Bladder microvascular endothelial cell (primary cell): ENCODE results near the gene TSSK6. TPM values are rescaled to one million over a fixed set of nuclear protein-coding genes. Genes with fewer than 3 reads are reported as not detected.

Source experiments
- total RNA-seq: library from RNA; depleted of rRNA; stranded (reverse); fragments of >200 nt; gene quantifications from 2 replicates; pipeline ENCODE4 v1.2.3, GENCODE V29; 2014

Gene TSSK6
- 1.0 and 1.3 TPM in 2 replicates for total RNA-seq

GRCh38 chr19:19514881-19515641 lies at the start of gene TSSK6:
TSSK6 (minus strand) TSS chr19:19515548; CDS start chr19:19515427, 121 bp downstream.

GRCh38 chr19:19538061-19538784 lies 22.9 kb upstream of the TSSK6 start, which contains the start of gene CILP2:
CILP2 (plus strand) TSS chr19:19538265; CDS start chr19:19538350, 85 bp downstream.

DNA sequence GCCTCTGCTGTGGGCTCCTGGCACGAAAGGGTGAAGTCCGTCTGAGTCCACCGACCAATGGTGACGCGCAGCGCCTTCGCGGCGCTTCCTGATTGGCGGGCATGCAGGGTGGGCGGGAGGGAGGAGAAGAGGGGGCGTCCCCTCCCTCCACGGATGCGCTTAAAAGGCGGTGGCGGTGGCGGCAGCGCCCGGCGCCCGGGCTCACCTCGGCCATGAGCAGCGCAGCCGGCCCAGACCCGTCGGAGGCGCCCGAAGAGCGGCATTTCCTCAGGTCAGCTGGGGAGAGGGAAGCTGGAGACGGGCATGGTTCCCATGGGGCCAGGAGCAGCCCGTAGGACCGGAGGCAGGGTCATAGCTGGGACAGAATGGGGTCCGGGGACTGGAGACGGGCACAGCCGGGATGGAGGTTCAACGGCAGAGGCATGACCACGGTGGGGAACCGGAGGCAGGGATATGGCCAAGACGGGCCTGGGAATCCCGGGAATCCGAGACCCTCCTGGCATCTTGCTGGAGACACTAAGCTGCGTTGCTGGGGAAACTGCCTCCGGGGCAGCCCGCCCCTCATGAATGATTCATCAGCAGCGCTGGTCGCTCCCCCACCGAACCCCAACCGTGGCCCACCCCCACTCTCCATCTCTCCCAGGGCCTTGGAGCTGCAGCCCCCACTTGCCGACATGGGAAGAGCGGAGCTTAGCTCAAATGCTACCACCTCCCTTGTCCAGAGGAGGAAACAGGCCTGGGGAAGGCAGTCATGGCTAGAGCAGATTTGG lies 13.6 kb upstream of the TSSK6 start, which contains the start of gene YJEFN3:
TSS of gene YJEFN3 (plus strand) at position 191 of the 770 bp plus-strand sequence. CDS start at position 213, 22 bp downstream.

GRCh38 chr19:19515642-19516519 lies 533 bp upstream of the TSSK6 start, which contains the start of gene NDUFA13:
NDUFA13 (plus strand) TSS chr19:19516225; CDS start chr19:19516239, 14 bp downstream.

Other genes starting within 250 kb of the TSSK6 start
- gene TM6SF2, start 242.2 kb downstream of the TSSK6 start, total RNA-seq: not detected in 2 replicates
- gene SUGP1, start 195.0 kb downstream of the TSSK6 start, total RNA-seq: 21.0 and 27.0 TPM in 2 replicates
- gene MAU2, start 194.7 kb downstream of the TSSK6 start, total RNA-seq: 13.8 and 48.1 TPM in 2 replicates
- 32.9 and 70.2 TPM in 2 replicates for gene GATAD2A, start 109.9 kb downstream of the TSSK6 start, total RNA-seq
- gene NDUFA13, start 677 bp upstream of the TSSK6 start, total RNA-seq: 183 and 201 TPM in 2 replicates
- gene YJEFN3, start 13.4 kb upstream of the TSSK6 start, total RNA-seq: 0.31 TPM in 1 of 2 replicates, not detected in the other
- gene CILP2, start 22.7 kb upstream of the TSSK6 start, total RNA-seq: under 0.01 TPM in 1 of 2 replicates, not detected in the other
- gene PBX4, start 103.1 kb upstream of the TSSK6 start, total RNA-seq: 0.06 TPM in 1 of 2 replicates, not detected in the other
- gene LPAR2, start 112.7 kb upstream of the TSSK6 start, total RNA-seq: 0.16 and 1.2 TPM in 2 replicates
- 5.5 and 9.8 TPM in 2 replicates for gene GMIP, start 128.1 kb upstream of the TSSK6 start, total RNA-seq
- 18.6 and 37.9 TPM in 2 replicates for gene ATP13A1, start 148.1 kb upstream of the TSSK6 start, total RNA-seq
- 9.7 and 13.0 TPM in 2 replicates for gene ZNF101, start 153.3 kb upstream of the TSSK6 start, total RNA-seq
- 3.4 and 5.3 TPM in 2 replicates for gene ZNF14, start 217.6 kb upstream of the TSSK6 start, total RNA-seq